ENCODE data around the gene NEO1.
A peak's percentile ranks its signal among the peaks of the same experiment; 100 is the strongest.

Gene NEO1

GRCh38 chr15:73345658-73346057 is 293.4 kb downstream of the NEO1 start:
- no peak for TF ChIP-seq CTCF (IDR thresholded peaks at IDR 0.05; ENCODE audit: control insufficient read depth, extremely low read depth, insufficient read depth)
- DNase-seq (ENCODE audit: low read depth), result no peak
- no peak overlapping the region for H3K4me3 ChIP-seq (ENCODE audit: low read depth, low read length)

- no peak overlapping the region for H3K4me3 ChIP-seq (ENCODE audit: low read depth, low read length)
- no peak for TF ChIP-seq CTCF (IDR thresholded peaks at IDR 0.05; ENCODE audit: control insufficient read depth, extremely low read depth, insufficient read depth)
- DNase-seq (ENCODE audit: low read depth), result peak; percentile 41
These were observed 294.6 kb downstream of the NEO1 start for GRCh38 chr15:73346735-73347312.

- H3K4me3 ChIP-seq (ENCODE audit: low read depth, low read length), result no peak overlapping the region
- TF ChIP-seq CTCF (IDR thresholded peaks at IDR 0.05; ENCODE audit: control insufficient read depth, extremely low read depth, insufficient read depth), result no peak
- no peak for DNase-seq (ENCODE audit: low read depth)
These were observed 296.9 kb downstream of the NEO1 start for GRCh38 chr15:73349191-73349590.

- no peak overlapping the region for H3K4me3 ChIP-seq (ENCODE audit: low read depth, low read length)
- no peak for TF ChIP-seq CTCF (IDR thresholded peaks at IDR 0.05; ENCODE audit: control insufficient read depth, extremely low read depth, insufficient read depth)
- DNase-seq (ENCODE audit: low read depth), result no peak
These were observed 299.8 kb downstream of the NEO1 start for GRCh38 chr15:73352082-73352481.

- no peak for TF ChIP-seq CTCF (IDR thresholded peaks at IDR 0.05; ENCODE audit: control insufficient read depth, extremely low read depth, insufficient read depth)
- H3K4me3 ChIP-seq (ENCODE audit: low read depth, low read length), result no peak overlapping the region
- no peak for DNase-seq (ENCODE audit: low read depth)
These were observed 301.5 kb downstream of the NEO1 start for GRCh38 chr15:73353734-73354133.

GRCh38 chr15:73354241-73354640 is 302.0 kb downstream of the NEO1 start:
- no peak for DNase-seq (ENCODE audit: low read depth)
- TF ChIP-seq CTCF (IDR thresholded peaks at IDR 0.05; ENCODE audit: control insufficient read depth, extremely low read depth, insufficient read depth), result no peak
- no peak overlapping the region for H3K4me3 ChIP-seq (ENCODE audit: low read depth, low read length)

Data from LNCaP clone FGC (cell line).